SH-SY5Y (cell line): ENCODE measurements around the gene UGT2B7.

Experiments
- GATA2 ChIP-seq: IDR thresholded peaks from 2 replicates; pipeline ENCODE4 v1.6.1; 2011; ENCODE audit warnings: mild to moderate bottlenecking, low read depth, low read length
- GATA3 ChIP-seq: IDR thresholded peaks from 2 replicates; pipeline ENCODE4 v1.6.1; 2011; ENCODE audit warnings: low read depth, mild to moderate bottlenecking, low read length, moderate library complexity

GRCh38 chr4:69066945-69067344 is 29.3 kb upstream of the UGT2B7 start:
- TF ChIP-seq GATA2 (no peak), GATA3 (no peak)
